HG03175 (cell line): ENCODE results near the gene XKR7.

Source experiments
- ATAC-seq: cut with Tn5 transposase; IDR thresholded peaks from one replicate; pipeline ENCODE4 v1.9.1; 2021; ENCODE audit warnings: mild to moderate bottlenecking, moderate library complexity; ENCODE audit not compliant: unreplicated experiment

Gene XKR7

DNA sequence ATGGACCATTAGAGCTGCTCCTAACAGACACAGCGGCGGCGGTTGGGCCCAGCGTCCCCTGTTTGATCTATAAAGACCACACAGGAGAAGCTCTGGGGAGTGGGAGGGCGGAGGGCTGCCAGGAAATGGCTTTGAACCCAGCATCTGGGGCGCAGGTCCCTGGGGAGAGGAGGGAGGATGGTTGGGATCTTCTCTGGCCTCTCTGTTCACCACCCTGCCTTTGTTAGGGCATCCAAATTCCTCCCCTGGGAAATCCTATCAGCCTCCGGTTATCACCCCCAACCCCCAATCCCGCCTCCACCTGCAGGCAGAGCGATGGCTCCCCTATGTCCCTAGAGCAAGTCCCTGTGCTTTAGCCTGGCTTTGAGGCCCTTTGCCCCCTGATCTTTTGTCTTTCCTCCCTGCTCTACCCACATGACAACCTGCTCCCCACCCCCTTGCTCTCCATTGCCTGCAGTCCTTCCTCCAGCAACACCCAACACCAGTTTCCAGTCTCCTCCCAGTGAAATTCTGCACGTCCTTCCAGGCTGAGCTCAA, 7.1 kb downstream of the XKR7 start:
- no peak for ATAC-seq

DNA sequence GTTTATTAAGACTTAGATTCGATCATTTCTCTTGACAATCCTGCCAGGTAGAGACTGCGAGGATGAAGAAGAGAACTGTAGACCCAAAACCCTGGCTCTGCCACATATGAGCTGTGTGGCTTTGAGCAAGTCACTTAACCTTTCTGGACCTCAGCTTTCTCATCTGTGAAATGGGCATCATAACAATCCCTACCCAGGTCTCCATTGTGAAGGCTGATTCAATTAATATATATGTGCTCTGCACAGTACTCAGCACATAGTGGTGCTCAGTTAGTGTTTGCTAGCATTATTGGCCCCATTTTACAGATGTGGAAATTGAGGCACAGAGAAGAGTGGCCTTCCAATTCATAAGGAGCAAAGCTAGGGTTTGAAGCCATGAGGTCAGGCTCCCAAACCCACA, 7.9 kb downstream of the XKR7 start:
- ATAC-seq, result no peak

DNA sequence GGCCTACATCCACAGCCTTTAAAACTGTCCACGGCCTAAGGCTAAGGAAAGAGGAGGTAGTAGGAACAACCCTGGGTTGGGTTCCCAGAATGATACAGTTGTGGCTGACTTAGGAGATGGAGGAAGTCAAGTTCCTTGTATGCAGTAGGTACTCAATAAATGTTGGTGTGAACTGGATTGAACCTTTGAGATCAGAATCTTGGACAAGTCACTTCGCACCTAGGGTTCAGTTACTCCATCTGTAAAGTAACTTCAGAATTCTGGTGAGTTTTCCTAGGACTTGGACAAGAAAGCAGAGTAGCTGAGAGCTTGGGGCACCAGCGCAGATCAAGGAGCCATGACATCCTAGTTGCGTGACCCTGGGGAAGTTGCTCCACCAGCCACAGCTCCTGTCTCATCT, 9.1 kb downstream of the XKR7 start:
- ATAC-seq, result no peak

DNA sequence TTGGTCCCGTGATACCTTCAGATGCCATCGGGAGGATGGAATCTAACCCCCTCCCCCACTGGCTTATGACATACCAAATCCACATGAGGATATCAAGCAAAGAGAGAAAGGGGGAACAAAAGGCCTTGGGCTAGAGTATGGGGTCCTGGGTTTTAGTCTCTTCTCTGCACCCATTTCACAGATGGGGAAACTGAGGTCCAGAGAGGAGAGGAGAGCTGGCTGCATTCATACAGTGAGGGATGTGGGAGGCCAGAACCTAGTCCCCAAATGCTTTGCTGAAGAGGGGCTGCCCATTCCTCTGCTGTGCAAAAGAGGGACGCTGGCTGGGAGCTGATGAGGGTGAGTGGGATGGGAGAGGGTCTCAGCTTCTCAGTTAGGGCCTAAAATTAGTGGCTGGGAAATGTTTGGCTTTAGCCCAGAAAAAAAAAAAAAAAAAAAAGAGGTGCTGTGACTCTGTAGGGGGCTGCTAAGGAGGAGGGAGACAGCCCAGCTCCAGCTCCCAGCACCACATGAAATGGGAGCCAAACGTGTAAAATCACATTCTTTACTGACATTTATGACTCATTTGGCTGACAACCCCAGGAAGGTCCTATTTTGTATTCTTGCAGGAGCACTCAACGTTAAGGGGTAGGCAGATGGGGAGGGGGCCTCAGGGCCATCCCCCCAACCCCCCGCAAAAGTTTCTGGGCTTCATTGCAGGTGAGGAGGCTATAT, 11.9 kb downstream of the XKR7 start:
- no peak for ATAC-seq

DNA sequence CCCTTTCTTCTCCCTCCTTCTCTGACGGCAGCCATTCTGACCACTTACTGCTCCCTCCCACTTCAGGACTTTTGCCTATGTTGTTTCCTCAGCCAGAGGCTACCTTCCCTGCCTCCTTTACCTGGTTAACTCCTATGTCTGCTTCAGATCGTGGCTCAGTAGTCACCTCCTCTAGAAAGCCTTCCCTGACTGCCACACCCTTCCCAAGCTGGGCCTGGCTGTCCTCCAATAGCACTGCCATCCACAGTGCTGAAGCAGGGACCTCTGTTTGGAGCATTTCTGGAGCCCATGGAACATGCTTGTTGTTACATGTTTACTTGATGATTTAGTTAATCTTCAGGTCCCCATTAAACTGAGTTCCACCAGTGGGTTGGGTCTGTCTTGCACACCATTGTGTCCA, 13.8 kb downstream of the XKR7 start:
- no peak for ATAC-seq

DNA sequence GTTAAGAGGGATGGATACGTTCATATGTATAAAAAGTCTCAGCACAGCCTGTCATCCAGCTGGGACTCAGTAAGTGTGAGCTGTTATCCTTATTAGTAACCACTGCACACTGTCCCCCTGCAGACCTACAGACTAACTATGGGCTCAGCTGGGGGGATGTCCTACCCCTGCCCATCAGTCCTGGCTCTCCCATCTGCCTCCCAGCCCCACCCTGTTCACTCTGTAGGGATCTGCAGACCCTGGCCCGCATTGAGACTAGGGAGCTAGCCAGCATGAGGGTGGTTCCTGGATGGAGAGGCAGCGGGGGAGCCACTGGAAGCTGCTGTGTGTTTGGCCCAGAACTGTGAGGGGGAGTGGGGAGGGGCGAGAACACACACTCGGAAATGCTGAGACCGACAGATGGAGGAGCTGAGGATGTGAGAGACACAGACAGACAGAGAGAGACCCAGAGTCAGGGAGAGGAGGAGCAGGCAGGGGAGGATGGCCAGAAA, 17.1 kb downstream of the XKR7 start:
- ATAC-seq, result no peak

DNA sequence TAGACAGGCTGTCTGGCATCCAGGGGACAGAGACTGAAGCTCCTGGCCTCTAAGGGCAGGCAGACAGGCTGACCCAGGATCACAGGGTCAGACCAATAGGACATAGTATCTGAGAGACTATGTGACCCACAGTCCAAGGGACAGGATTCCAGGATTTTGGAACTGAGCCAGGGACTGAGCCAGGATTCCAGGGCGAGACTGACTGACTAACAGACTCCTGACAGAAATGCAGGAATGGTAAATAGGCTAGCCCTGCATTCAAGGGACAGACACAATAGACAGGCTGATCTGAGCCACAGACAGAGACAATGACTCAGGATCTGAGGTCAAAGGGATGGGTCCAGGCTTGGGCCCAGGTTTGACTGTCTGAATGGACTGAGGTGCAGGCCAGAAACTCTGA, 19.8 kb downstream of the XKR7 start:
- no peak for ATAC-seq

DNA sequence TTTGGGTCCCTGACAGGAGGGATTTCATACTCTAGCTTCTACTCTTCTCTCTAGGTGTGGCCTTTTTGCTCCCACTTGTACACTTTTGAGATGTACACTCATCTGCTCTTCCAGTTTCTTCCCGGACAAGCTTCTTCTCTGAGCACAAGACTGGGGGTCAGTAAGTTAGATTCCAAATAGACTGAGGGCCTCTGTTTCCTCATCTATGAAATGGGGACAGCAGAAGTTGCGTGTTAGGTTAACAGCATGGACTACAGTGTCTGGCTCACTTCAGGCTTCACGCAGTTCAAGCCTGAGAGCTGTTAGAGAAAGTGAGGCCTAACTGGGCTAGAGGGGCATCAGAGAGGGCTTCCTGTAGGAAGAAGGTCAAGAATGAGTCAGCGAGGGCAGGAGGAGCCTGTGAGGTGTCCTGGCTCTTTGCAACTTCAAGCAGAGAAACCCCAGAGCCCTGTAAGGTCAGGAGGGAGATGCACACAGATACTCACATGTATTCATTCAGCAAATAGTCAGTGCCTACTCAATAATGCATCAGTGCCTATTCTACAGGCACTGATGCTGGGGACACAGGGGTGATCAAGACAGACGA, 20.6 kb downstream of the XKR7 start:
- ATAC-seq, result no peak

DNA sequence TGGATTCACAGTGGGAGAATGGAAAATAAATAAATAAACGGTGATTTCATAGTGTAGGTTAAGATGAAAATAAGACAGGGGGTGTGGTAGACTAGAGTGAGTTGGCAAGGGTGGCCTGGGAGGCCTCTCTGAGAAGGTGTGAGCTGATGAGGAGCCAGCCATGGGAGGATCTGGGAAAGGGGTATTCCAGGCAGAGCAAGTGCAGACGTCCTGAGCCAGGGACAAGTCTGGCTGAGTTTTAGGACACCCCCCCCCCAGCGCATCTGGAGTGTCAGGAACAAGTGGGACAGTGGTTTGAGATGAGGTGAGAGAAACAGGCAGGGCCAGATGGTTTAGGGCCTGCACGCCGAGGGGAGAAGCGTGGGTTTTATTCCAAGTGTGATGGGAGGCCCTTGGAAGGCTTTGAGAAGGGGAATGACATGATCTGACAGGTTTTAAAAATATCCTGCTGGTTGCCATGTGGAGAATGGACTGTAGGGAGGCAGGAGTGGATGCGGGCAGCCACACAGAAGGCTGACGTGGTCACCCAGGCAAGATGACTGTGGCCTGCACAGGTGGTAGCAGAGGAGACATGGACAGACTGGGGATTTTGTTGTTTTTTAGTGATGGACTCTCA, 21.2 kb downstream of the XKR7 start:
- no peak for ATAC-seq

DNA sequence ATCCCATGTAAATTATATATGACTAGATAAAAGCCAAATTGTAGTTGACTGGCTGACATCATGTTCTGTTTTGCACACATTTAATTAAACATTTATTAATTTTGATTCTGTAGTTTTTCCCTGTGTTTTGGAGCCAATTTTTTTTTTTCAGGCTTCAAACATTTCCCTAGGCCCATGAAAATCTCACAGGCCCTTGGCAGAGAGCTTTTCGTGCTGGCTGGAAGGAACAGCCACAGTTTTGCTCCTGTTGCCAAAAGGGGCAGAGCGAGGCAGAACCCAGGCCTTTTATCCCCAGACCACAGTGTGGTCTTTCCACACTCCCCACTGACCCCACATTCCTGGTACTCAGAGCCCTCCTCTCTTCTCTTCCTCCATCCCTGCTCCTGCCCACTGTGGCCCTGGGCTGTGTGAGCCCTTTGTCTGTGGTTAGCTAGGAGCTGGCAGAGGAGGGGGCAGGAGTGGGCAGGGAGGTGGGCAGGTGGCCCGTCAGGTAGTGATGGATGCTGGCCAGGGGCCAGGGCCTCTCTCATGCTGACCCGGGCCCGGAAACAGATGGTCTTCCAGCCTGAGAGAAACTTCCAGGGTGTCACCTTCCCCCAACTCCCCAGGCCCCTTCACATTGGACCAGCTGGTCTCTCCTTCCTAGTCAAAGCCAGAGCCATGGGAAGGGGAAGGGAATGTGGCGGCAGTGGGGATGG, 22.8 kb downstream of the XKR7 start:
- ATAC-seq, result no peak

DNA sequence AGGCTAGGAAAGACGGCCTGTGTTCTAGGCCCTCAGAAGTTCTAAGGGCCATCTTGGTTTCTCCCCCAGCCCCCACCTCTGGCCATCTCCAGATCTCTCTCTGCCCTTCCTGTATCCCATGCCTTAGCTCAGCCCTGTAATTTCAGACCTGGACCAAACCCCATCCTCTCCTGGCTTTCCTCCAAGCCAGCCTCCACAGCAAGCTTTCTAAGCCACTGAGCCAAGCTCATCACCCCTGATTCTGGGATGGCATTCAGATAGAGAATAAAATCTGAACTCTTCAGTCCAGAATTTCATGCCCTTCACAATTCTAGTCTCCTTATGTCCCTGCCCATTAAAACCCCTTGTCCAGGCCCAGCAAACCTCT, 23.4 kb downstream of the XKR7 start:
- ATAC-seq, result no peak

DNA sequence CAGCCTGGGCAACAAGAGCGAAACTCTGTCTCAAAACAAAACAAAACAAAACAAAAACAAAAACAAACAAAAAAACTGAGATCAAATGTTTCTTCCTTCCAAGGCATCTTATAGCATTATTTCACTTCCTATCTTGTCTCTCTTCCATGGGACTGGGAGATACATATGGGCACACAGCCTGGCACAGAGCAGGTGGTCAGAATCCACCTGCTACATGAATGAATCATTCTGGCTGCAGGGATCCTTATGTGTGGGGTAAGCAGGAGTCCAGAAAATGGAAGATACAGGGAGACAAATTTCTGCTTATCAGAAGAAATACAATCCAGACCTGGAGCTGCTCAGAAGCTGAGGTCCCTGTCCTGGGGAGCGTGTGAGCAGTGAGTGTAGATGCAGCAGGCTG, 24.1 kb downstream of the XKR7 start:
- ATAC-seq, result no peak

DNA sequence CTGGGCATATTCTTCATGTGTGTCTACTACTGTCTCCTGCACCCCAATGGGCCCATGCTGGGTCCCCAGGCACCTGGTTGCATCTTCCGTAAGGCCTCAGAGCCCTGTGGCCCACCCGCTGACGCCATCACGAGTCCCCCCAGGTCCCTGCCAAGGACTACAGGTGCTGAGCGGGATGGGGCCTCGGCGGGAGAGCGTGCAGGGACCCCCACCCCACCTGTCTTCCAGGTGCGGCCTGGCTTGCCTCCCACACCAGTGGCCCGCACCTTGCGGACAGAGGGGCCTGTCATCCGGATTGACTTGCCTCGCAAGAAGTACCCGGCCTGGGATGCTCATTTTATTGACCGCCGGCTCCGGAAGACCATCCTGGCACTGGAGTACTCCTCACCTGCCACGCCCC, 29.0 kb downstream of the XKR7 start:
- no peak for ATAC-seq

DNA sequence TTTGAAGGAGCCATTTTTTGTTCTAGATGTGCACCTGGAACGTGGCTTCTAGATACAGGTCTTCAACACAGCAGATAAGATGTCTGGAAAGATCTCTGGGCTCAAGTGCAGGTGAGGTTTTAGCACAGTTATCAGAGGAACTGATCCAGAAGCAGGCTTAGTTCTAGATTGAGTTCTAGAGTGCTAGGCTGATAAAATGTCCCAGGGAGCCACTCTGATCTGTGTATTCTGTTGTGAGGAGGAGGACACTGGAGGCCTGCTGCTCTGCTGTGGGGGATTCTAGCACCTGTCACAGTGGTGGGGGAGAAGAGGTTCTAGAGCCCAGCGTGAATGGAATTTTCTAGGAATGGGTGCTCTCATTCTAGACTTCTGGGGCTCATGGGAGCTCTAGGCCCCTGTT, 30.3 kb downstream of the XKR7 start:
- no peak for ATAC-seq

DNA sequence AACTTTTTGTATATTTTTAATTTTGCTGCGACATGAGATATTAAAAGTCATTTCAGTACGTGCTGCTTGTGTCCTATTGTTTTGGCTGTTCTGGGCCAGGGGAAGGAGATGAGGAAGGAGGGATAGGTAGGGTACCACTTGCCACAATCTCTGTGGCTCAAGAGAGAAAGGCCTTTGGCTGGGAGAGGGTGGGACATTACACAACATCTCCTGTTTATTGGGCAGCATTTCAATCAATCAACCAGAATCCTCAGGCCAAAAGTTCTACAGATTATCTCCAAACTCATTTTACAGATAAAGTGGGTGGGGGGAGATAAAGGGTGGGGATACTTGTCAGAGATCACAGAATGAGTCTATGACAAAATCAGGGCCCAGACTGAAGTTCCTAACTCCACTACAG, 35.4 kb downstream of the XKR7 start:
- ATAC-seq, result no peak

DNA sequence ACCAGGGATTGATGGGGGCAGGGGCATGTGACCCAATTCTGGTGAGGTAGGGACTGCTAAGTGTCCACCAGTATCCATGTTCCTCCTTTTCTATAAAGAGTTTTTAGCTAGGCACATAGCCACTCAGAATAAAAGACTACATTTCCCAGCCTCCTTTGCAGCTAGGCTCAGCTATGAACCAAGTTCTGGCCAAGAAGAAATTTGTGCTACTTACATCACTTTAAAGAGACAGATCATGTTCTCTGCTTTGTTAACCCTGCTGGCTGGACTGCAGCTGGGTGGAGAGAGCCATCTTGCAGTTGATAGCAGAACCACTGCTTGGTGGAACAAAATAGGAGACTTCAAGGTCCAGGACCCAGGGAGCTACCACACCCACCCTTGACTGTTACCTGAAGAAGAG, 37.0 kb downstream of the XKR7 start:
- no peak for ATAC-seq

DNA sequence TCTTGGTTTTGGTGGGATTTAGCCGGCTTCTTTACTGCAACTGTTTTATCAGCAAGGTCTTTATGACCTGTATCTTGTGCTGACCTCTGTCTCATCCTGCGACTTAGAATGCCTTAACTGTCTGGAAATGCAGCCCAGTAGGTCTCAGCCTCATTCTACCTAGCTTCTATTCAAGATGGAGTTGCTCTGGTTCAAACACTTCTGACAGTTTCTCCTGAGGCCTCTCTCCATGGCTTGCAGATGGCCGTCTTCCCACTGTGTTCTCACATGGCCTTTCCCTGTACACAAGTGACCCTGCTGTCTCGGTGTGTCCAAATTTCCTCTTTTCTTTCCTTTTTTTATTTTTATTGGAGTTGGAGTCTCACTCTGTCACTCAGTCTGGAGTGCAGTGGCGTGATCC, 38.1 kb downstream of the XKR7 start:
- ATAC-seq, result no peak

DNA sequence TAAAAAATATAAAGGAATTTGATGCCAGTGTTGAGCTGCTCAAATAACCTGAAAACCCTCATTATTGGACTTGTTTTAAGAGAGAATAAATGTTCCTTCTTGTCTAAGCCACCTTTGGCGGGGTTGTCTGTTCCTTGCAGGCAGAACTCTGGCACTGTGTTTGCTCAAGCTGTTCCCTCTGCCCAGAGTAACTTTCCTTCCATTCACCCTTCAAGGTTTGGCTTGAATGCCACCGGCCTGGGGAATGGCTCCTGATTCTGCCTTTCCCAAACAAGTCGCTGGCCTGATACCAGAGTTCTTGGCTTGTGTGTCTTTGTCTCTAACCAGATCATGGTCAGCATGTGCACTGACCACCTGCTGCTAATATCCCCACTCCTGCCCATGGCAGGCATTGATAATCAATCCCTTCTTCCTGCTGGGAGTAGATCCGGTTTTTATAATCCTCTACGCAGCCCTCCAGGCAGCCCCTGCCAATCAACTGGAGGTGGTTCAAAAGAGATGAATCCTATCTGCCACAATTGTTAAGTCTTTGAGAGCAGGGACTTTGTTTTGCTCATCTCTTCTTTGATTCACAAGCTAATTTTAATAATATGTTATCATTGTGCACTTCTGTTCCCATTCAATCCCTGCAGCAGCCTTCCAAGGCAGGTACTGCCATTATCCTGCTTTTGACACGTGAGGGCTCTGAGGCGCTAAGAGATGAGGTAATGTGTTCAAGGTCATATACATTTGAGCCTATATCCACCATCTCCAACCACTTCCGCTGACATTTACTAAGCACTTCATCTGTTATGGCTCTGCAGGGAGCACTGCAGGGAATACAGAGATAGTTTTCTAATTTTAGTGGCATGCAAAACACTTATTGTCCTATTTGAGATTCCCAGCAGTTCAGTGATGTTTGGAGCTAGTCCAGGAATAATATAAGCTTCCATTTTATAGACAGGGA, 39.2 kb downstream of the XKR7 start:
- ATAC-seq, result no peak

DNA sequence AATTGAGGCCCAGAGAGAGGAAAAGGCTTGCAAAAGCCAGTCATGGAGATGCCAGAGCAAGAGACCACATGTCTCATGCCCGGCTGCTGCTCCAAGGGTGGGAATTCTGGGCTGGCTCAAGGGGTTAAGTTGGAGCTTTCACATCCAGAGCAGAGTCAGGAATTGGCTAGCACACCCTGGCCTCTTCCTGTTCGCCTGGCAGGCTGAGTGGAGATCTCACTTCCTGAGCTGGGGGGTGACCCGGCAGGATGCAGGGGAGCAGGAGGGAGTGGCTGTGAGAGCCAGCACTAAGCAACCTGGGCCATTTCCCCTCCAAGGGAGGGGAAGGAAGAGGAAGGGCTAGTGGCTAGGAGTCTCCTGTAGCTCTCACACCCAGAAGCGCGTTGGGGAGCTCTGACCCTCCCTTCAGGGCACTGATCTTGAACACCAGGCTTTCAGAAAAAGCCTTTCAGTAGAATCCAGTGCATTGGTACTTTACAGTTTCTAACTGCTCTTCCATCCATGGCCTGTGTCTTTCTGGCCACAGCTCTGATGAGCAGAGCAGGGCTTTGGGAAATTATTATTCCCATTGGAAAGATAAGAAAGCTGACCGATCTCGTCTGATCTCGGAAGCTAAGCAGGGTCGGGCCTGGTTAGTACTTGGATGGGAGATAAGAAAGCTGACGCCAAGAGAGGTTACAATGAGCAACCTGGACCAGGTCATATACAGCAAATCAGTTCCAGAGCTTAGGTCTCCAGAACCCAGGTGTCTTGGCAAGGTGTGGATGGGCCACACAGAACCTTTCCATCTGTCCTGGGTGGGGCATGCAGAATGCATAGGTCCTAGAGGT, 40.1 kb downstream of the XKR7 start:
- ATAC-seq, result no peak

DNA sequence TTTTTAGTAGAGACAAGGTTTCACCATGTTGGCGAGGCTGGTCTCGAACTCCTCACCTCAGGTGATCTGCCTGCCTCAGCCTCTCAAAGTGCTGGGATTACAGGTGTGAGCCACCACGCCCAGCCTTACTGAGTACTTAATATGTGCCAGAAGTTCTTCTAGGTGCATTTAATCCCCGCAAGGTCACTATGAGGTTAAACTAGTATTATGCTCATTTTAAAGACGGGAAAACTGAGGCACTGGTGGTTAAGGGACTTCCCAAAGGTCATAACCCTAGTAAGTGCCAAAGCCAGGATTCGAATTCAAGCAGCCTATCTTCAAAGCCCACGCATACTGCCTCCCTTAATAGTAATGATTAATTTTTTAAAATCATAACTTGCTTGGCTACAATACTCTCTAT, 41.6 kb downstream of the XKR7 start:
- no peak for ATAC-seq
